H9 (cell line): ENCODE data around the gene HEATR3. TPM values are rescaled to one million over a fixed set of nuclear protein-coding genes. Genes with fewer than 3 reads are reported as not detected.

ENCODE experiments used
- DNase-seq: peaks from one replicate; pipeline ENCODE4 v3.0.0-alpha.2; 2017
- H2AFZ ChIP-seq: one replicate; pipeline ENCODE4 v1.6.1; 2013; ENCODE audit warnings: mild to moderate bottlenecking, low read length, control low read depth, moderate library complexity
- H2AK5ac ChIP-seq: 2 replicates; pipeline ENCODE4 v1.6.1; 2013; ENCODE audit warnings: low read length, control low read depth, mixed read lengths; ENCODE audit not compliant: insufficient read length
- H2BK120ac ChIP-seq: one replicate; pipeline ENCODE4 v1.6.1; 2013; ENCODE audit warnings: low read depth, mild to moderate bottlenecking, low read length, control low read depth, inconsistent platforms; ENCODE audit not compliant: poor library complexity, severe bottlenecking
- H2BK12ac ChIP-seq: 2 replicates; pipeline ENCODE4 v1.6.1; 2013; ENCODE audit warnings: low read length, control low read depth, mixed read lengths, low read depth; ENCODE audit not compliant: insufficient read length
- H2BK15ac ChIP-seq: 2 replicates; pipeline ENCODE4 v1.6.1; 2013; ENCODE audit warnings: low read depth, low read length, control low read depth
- H2BK20ac ChIP-seq: one replicate; pipeline ENCODE4 v1.6.1; 2013; ENCODE audit warnings: low read depth, mild to moderate bottlenecking, low read length, control low read depth, inconsistent platforms; ENCODE audit not compliant: poor library complexity, severe bottlenecking
- H2BK5ac ChIP-seq: 2 replicates; pipeline ENCODE4 v1.6.1; 2013; ENCODE audit warnings: low read length, control low read depth, mixed read lengths; ENCODE audit not compliant: insufficient read length
- H3K14ac ChIP-seq: 2 replicates; pipeline ENCODE4 v1.6.1; 2013; ENCODE audit warnings: low read length, control low read depth; ENCODE audit not compliant: insufficient read depth
- H3K18ac ChIP-seq: 2 replicates; pipeline ENCODE4 v1.6.1; 2013; ENCODE audit warnings: low read depth, mild to moderate bottlenecking, mixed read lengths, low read length, control low read depth; ENCODE audit not compliant: insufficient read length
- H3K23ac ChIP-seq: 2 replicates; pipeline ENCODE4 v1.6.1; 2013; ENCODE audit warnings: low read length, control low read depth, mixed read lengths, low read depth; ENCODE audit not compliant: insufficient read length
- H3K23me2 ChIP-seq: 2 replicates; pipeline ENCODE4 v1.6.1; 2013; ENCODE audit warnings: low read depth, mild to moderate bottlenecking, mixed read lengths, low read length, control low read depth; ENCODE audit not compliant: insufficient read length, poor library complexity, severe bottlenecking
- H3K27ac ChIP-seq: 2 replicates; pipeline ENCODE4 v1.5.1; 2013; ENCODE audit warnings: low read length, control low read depth, mixed read lengths, low read depth; ENCODE audit not compliant: insufficient read length
- H3K27me3 ChIP-seq: 2 replicates; pipeline ENCODE4 v1.6.1; 2013; ENCODE audit warnings: low read length, control low read depth, inconsistent platforms; ENCODE audit not compliant: insufficient read depth
- H3K4ac ChIP-seq: 2 replicates; pipeline ENCODE4 v1.6.1; 2013; ENCODE audit warnings: low read depth, mild to moderate bottlenecking, control low read depth, inconsistent platforms, low read length, moderate library complexity
- H3K4me1 ChIP-seq: 2 replicates; pipeline ENCODE4 v1.6.1; 2013; ENCODE audit warnings: low read length, control low read depth, inconsistent platforms; ENCODE audit not compliant: insufficient read depth
- H3K4me2 ChIP-seq: 2 replicates; pipeline ENCODE4 v1.6.1; 2013; ENCODE audit warnings: low read length, control low read depth, mixed read lengths; ENCODE audit not compliant: insufficient read length, insufficient read depth
- H3K56ac ChIP-seq: 2 replicates; pipeline ENCODE4 v1.6.1; 2013; ENCODE audit warnings: low read depth, mild to moderate bottlenecking, mixed read lengths, low read length, control low read depth; ENCODE audit not compliant: insufficient read length
- H3K79me1 ChIP-seq: 2 replicates; pipeline ENCODE4 v1.6.1; 2013; ENCODE audit warnings: low read depth, mild to moderate bottlenecking, moderate library complexity, low read length, control low read depth, inconsistent platforms; ENCODE audit not compliant: insufficient read depth, poor library complexity, severe bottlenecking
- H3K79me2 ChIP-seq: 2 replicates; pipeline ENCODE4 v1.6.1; 2013; ENCODE audit warnings: low read length, control low read depth, inconsistent platforms; ENCODE audit not compliant: insufficient read depth
- H3K9ac ChIP-seq: 2 replicates; pipeline ENCODE4 v1.6.1; 2013; ENCODE audit warnings: low read length, control low read depth, mixed read lengths; ENCODE audit not compliant: insufficient read length; ENCODE audit errors: extremely low read depth
- H3K9me3 ChIP-seq: one replicate; pipeline ENCODE4 v1.6.1; 2013; ENCODE audit warnings: low read depth, low read length, inconsistent platforms; ENCODE audit not compliant: control insufficient read depth
- H3T11ph ChIP-seq: one replicate; pipeline ENCODE4 v1.6.1; 2013; ENCODE audit warnings: mild to moderate bottlenecking, low read length, control low read depth, inconsistent platforms
- H4K20me1 ChIP-seq: one replicate; pipeline ENCODE4 v1.6.1; 2013; ENCODE audit not compliant: control insufficient read depth, insufficient read length, insufficient read depth
- H4K5ac ChIP-seq: 2 replicates; pipeline ENCODE4 v1.6.1; 2013; ENCODE audit warnings: low read depth, mild to moderate bottlenecking, mixed read lengths, low read length, control low read depth; ENCODE audit not compliant: insufficient read length
- H4K8ac ChIP-seq: replicated peaks from 2 replicates; pipeline ENCODE4 v1.6.1; 2013; ENCODE audit warnings: low read length, control low read depth, mixed read lengths, low read depth; ENCODE audit not compliant: insufficient read length
- H4K91ac ChIP-seq: 2 replicates; pipeline ENCODE4 v1.6.1; 2013; ENCODE audit warnings: low read depth, mild to moderate bottlenecking, moderate library complexity, mixed read lengths, low read length, control low read depth; ENCODE audit not compliant: insufficient read length
- H3K27ac Mint-ChIP-seq, 3 experiments: 2 replicates in 2 of 3; 3 replicates in 1 of 3; pipeline ENCODE4 v1.8.0; 2020 to 2021; ENCODE audit warnings: mixed read lengths in 3 of 3, mild to moderate bottlenecking in 1 of 3, moderate library complexity in 1 of 3
- H3K27me3 Mint-ChIP-seq: 2 replicates; pipeline ENCODE4 v1.8.0; 2021; ENCODE audit warnings: low read depth, mild to moderate bottlenecking, moderate library complexity, mixed read lengths
- H3K36me3 Mint-ChIP-seq, 3 experiments: 2 replicates in 2 of 3; 3 replicates in 1 of 3; pipeline ENCODE4 v1.8.0; 2020 to 2021; ENCODE audit warnings: low read depth in 3 of 3, mixed read lengths in 3 of 3; ENCODE audit not compliant: insufficient read depth in 1 of 3
- H3K4me1 Mint-ChIP-seq, 2 experiments: 2 replicates each; pipeline ENCODE4 v1.8.0; 2020; ENCODE audit warnings: mixed read lengths in 2 of 2
- H3K4me3 Mint-ChIP-seq, 2 experiments: 2 replicates in 1 of 2; 3 replicates in 1 of 2; pipeline ENCODE4 v1.8.0; 2020 to 2021; ENCODE audit warnings: mild to moderate bottlenecking in 2 of 2, mixed read lengths in 2 of 2, moderate library complexity in 1 of 2
- H3K9me3 Mint-ChIP-seq, 2 experiments: 2 replicates in 1 of 2; 3 replicates in 1 of 2; pipeline ENCODE4 v1.8.0; 2020; ENCODE audit warnings: mild to moderate bottlenecking in 2 of 2, mixed read lengths in 2 of 2, moderate library complexity in 1 of 2
- CTCF ChIP-seq: fragments of 200-600 bp; sonication (generic); conservative IDR thresholded peaks from 3 replicates; pipeline ENCODE4 v1.8.0; 2021; ENCODE audit warnings: antibody characterized with exemption, mild to moderate bottlenecking
- WGBS: extraction: QIAGEN DNeasy Blood & Tissue Kit; methylation state at CpG from one replicate; pipeline ENCODE4 v1.1.7; 2013; ENCODE audit warnings: missing lambda C conversion rate, low lambda C conversion rate, mixed read lengths; ENCODE audit not compliant: insufficient read length; ENCODE audit errors: extremely low coverage; 5-methylcytosine and 5-hydroxymethylcytosine counted together
- total RNA-seq: library from RNA; stranded (reverse); gene quantifications from 2 replicates; pipeline ENCODE4 v1.2.1, GENCODE V29; 2021

The HEATR3 gene
- total RNA-seq, 1 experiment from 2014 or later, result 26.5 TPM

GRCh38 chr16:50024207-50024606 lies 41.6 kb upstream of the HEATR3 start:
- H3K4ac ChIP-seq, result no peak overlapping the region
- H2AK5ac ChIP-seq, result no peak overlapping the region
- H3K18ac ChIP-seq, result no peak overlapping the region
- peaks cover under 1 to 3% (median 1%) of the 10 kb centered on the region in 3 experiments; a peak in 2 of 7 replicates for H3K36me3 Mint-ChIP-seq
- H3K23me2 ChIP-seq, result peaks cover 5% of the 10 kb centered on the region
- no peak overlapping the region for H3K9ac ChIP-seq
- no peaks in the 10 kb centered on the region for H4K20me1 ChIP-seq
- H4K8ac ChIP-seq, result no peak overlapping the region
- no peak for DNase-seq
- H3K9me3 Mint-ChIP-seq, result no peaks in the 10 kb centered on the region
- no peaks in the 10 kb centered on the region; the same call in 1 of the 2 replicates for H3K4me1 ChIP-seq
- H2BK12ac ChIP-seq, result no peak overlapping the region
- peak overlapping the region; percentile 15 for H3K4me2 ChIP-seq
- no peaks in the 10 kb centered on the region; the same call in 1 of the 2 replicates for H3K27me3 Mint-ChIP-seq
- H3K56ac ChIP-seq, result no peak overlapping the region
- no peak overlapping the region for H2AFZ ChIP-seq
- no peaks in the 10 kb centered on the region for H3K9me3 ChIP-seq
- no peak overlapping the region for H3T11ph ChIP-seq
- no peaks in the 10 kb centered on the region for H3K79me1 ChIP-seq
- no peak overlapping the region for H3K14ac ChIP-seq
- no peak overlapping the region for H2BK5ac ChIP-seq
- no CpG with 5 or more reads among the region's 11 CpGs for WGBS
- H2BK15ac ChIP-seq, result no peak overlapping the region
- no peaks in the 10 kb centered on the region for H3K27me3 ChIP-seq
- H3K79me2 ChIP-seq, result peaks cover 6% of the 10 kb centered on the region; the same call in 1 of the 2 replicates
- no peak overlapping the region for H3K27ac Mint-ChIP-seq
- no peak overlapping the region for H3K23ac ChIP-seq
- peak overlapping the region in 1 of 2 experiments; percentile 95; a peak in 4 of 5 replicates for H3K4me3 Mint-ChIP-seq
- peaks cover 18 to 19% of the 10 kb centered on the region in 2 experiments for H3K4me1 Mint-ChIP-seq
- no peak overlapping the region for H2BK20ac ChIP-seq
- no peak for TF ChIP-seq CTCF
- H3K27ac ChIP-seq, result no peak overlapping the region
- no peak overlapping the region for H2BK120ac ChIP-seq
- no peak overlapping the region for H4K5ac ChIP-seq
- no peak overlapping the region for H4K91ac ChIP-seq
